Gastroesophageal sphincter (tissue), 4 donors: ENCODE measurements around the gene CLIC4. TPM values are rescaled to one million over a fixed set of nuclear protein-coding genes. Genes with fewer than 3 reads are reported as not detected.

Experiments
- ATAC-seq: fragments of 150-250 bp; one replicate; pipeline ENCODE4 v1.9.1; 2016; ENCODE audit warnings: mild to moderate bottlenecking, moderate library complexity
- H3K27ac ChIP-seq, 4 donors: fragments of 200-600 bp; sonication (generic) in 3 of 4; 1 replicate in 3 of 4; 2 replicates in 1 of 4; pipeline ENCODE4 v1.5.1; 2016 to 2019
- H3K27me3 ChIP-seq: fragments of 200-600 bp; sonication (generic); one replicate; pipeline ENCODE4 v1.5.1; 2019
- H3K36me3 ChIP-seq, 2 donors: fragments of 200-600 bp; sonication (generic); one replicate each; pipeline ENCODE4 v1.5.1; 2019; ENCODE audit warnings: control low read depth in 1 of 2
- H3K4me1 ChIP-seq, 3 donors: fragments of 200-600 bp; sonication (generic); 1 replicate in 2 of 3; 2 replicates in 1 of 3; pipeline ENCODE4 v1.5.1; 2016 to 2019; ENCODE audit warnings: control low read depth in 2 of 3
- H3K4me3 ChIP-seq, 2 donors: fragments of 200-600 bp; sonication (generic); one replicate each; pipeline ENCODE4 v1.5.1; 2019; ENCODE audit warnings: mild to moderate bottlenecking in 1 of 2, moderate library complexity in 1 of 2
- H3K9me3 ChIP-seq, 3 donors: fragments of 200-600 bp; sonication (generic); one replicate each; pipeline ENCODE4 v1.5.1; 2017 to 2019; ENCODE audit warnings: control low read depth in 2 of 3
- EP300 ChIP-seq: sonication (generic); formaldehyde crosslinking; IDR thresholded peaks from one replicate; pipeline ENCODE4 v1.6.1; 2017; ENCODE audit warnings: antibody characterized with exemption, mild to moderate bottlenecking
- POLR2A ChIP-seq, 2 donors: fragments of 450-650 bp; IDR thresholded peaks; one replicate each; pipeline ENCODE4 v1.6.1; 2017; ENCODE audit warnings: antibody characterized with exemption in 2 of 2, mild to moderate bottlenecking in 2 of 2, moderate library complexity in 1 of 2
- POLR2AphosphoS5 ChIP-seq: sonication (generic); formaldehyde crosslinking; IDR thresholded peaks from one replicate; pipeline ENCODE4 v1.6.1; 2017; ENCODE audit warnings: antibody characterized with exemption
- WGBS, 2 donors: methylation state at CpG; one replicate each; pipeline ENCODE4 v1.1.5; 2018; ENCODE audit warnings: low coverage in 1 of 2; 5-methylcytosine and 5-hydroxymethylcytosine counted together
- total RNA-seq, 4 donors: library from RNA; depleted of rRNA; stranded (reverse); fragments of >200 nt; gene quantifications; one replicate each; pipeline ENCODE4 v1.1.0, GENCODE V29; 2016
- TF ChIP-seq, protein P1 (sequence below), 4 experiments: fragments of 200-600 bp in 2 of 4; fragments of 450-650 bp in 2 of 4; sonication (generic) in 1 of 4; IDR thresholded peaks; one replicate each; pipeline ENCODE4 v1.5.1; 2017 to 2019; ENCODE audit warnings: antibody characterized with exemption in 4 of 4, mild to moderate bottlenecking in 2 of 4, moderate library complexity in 2 of 4

CLIC4 gene
- total RNA-seq, 4 donors from 2014 or later, result 553 to 721 (median 692) TPM

DNA sequence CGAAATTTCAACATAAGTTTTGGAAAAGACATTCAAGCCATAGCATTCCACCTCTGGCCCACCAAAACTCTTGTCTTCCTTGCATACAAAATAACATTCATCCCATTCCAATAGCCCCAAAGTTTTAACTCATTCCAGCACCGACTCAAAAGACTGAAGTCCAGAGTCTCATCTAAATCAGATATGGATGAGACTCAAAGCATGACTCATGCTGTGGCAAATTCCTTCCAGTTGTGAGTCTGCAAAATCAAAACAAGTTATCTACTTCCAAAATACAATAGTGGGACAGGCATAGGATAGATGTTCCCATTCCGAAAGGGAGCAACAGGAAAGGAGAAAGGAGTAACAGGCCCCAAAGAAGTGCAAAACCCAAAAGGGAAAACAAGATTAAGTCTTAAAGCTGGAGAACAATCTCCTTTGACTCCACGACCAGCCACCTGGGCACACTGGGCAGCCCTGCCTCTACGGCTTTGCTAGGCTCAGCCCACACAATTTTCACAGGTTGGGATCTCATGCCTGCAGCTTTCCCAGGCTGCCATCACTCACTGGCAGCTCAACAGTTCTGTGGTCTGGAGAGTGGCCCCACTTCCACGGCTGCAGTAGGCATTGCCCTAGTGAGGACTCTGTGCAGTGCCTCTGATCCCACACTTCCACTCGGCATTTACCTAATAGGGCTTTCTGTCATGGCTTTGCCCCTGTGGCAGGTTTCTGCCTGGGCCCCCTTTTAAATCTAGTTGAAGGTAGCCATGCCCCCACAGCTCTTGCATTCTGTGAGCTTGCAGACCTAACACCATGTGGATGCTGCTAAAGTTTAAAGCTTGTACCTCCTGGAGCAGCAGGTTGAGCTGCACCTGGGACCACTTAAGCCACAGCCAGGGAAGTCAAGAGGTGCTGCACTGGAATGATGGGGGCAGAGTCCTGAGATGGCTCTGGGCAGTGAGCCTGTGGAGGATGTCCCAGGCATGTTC, 133.8 kb downstream of the CLIC4 start:
- Histone ChIP-seq H3K27me3 (peaks cover 39% of the 10 kb centered on the region), H3K4me1 (no peaks in the 10 kb centered on the region), H3K4me3 (no peak overlapping the region), H3K27ac (no peak overlapping the region), H3K36me3 (no peaks in the 10 kb centered on the region), H3K9me3 (peaks cover 0 to 10% (median 0%) of the 10 kb centered on the region in 3 donors)
- 68 to 90% methylated on average over 4 to 6 of the region's 7 CpGs for WGBS, 2 donors
- no peak for ATAC-seq
- TF ChIP-seq POLR2AphosphoS5 (no peak), EP300 (no peak), POLR2A (IDR thresholded peaks at IDR 0.05) (no peak)
- TF ChIP-seq, protein P1, sequence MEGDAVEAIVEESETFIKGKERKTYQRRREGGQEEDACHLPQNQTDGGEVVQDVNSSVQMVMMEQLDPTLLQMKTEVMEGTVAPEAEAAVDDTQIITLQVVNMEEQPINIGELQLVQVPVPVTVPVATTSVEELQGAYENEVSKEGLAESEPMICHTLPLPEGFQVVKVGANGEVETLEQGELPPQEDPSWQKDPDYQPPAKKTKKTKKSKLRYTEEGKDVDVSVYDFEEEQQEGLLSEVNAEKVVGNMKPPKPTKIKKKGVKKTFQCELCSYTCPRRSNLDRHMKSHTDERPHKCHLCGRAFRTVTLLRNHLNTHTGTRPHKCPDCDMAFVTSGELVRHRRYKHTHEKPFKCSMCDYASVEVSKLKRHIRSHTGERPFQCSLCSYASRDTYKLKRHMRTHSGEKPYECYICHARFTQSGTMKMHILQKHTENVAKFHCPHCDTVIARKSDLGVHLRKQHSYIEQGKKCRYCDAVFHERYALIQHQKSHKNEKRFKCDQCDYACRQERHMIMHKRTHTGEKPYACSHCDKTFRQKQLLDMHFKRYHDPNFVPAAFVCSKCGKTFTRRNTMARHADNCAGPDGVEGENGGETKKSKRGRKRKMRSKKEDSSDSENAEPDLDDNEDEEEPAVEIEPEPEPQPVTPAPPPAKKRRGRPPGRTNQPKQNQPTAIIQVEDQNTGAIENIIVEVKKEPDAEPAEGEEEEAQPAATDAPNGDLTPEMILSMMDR (IDR thresholded peaks at IDR 0.05), result no peak

DNA sequence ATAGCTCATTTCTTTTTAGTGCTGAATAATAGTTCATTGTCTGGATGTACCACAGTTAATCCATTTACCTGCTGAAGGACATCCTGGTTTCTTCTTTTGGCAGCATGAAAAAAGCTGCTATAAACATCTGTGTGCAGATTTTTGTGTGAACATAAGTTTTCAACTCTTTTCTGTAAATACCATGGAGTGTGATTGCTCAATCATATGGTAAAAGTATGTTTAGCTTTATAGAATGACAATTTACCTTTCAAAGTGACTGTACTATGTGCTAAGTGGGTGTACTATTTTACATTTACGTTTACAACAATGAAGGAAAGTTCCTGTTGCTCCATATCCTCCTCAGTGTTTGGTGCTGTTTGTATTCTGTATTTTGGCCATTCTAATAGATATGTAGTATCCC, 135.8 kb downstream of the CLIC4 start:
- Histone ChIP-seq H3K4me3 (no peak overlapping the region), H3K9me3 (peaks cover 0 to 12% (median 0%) of the 10 kb centered on the region in 3 donors), H3K27me3 (peaks cover 28% of the 10 kb centered on the region), H3K27ac (no peak overlapping the region), H3K36me3 (no peaks in the 10 kb centered on the region), H3K4me1 (no peaks in the 10 kb centered on the region)
- ATAC-seq, result no peak
- TF ChIP-seq EP300, result no peak
- TF ChIP-seq POLR2A (IDR thresholded peaks at IDR 0.05), result no peak
- TF ChIP-seq POLR2AphosphoS5, result no peak
- TF ChIP-seq, protein P1 (IDR thresholded peaks at IDR 0.05), result no peak
- 32 to 43% methylated on average over 1 of the region's 1 CpG for WGBS, 2 donors

DNA sequence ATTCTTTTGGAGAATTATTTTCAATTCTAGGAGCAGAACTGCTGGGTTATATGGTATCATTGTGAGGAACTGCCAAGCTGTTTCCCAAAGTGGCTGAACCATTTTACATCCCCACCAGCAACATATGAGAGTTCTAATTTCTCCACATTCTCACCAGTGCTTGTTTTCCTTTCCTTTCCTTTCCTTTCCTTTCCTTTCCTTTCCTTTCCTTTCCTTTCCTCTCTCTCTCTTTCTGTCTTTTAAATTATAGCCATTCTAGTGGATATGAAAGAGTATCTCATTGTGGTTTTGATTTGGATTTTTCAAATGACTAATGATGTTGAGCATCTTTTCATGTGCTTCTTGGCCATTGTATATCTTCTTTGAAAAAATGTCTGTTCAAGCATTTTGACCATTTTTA, 139.5 kb downstream of the CLIC4 start:
- TF ChIP-seq EP300 (no peak), POLR2AphosphoS5 (no peak), POLR2A (IDR thresholded peaks at IDR 0.05) (no peak)
- TF ChIP-seq, protein P1 (IDR thresholded peaks at IDR 0.05), result no peak
- Histone ChIP-seq H3K9me3 (peaks cover 0 to 16% (median 0%) of the 10 kb centered on the region in 3 donors), H3K27me3 (peaks cover 27% of the 10 kb centered on the region), H3K27ac (no peak overlapping the region), H3K36me3 (no peaks in the 10 kb centered on the region), H3K4me3 (no peak overlapping the region), H3K4me1 (no peaks in the 10 kb centered on the region)
- no peak for ATAC-seq

DNA sequence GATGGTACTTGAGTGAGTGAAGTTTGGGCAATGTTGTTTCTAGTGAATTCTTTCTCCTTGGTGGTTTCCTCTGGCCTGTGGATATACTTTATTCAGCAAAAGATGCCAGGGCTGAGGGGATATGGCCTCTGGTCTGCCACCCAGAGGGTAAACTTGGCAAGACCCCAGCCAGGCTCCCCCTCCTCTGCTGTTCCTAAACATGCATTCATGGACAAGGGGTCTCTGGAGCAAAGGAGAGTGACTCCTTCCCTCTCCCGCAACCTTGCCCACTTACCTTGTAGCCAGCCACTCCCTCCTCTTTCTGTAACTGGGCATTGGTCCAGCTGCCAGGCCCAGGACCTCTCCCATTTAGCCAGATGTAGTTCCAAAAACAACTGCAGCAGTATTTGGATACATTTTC, 141.0 kb downstream of the CLIC4 start:
- ATAC-seq, result no peak
- 67 to 100% methylated on average over 1 of the region's 1 CpG for WGBS, 2 donors
- H3K4me3 ChIP-seq, result no peak overlapping the region

More for the DNA sequence above, 141.0 kb downstream of the CLIC4 start:
- Histone ChIP-seq H3K4me1 (no peaks in the 10 kb centered on the region), H3K36me3 (no peaks in the 10 kb centered on the region), H3K9me3 (peaks cover 0 to 17% (median 0%) of the 10 kb centered on the region in 3 donors), H3K27me3 (peaks cover 29% of the 10 kb centered on the region), H3K27ac (no peak overlapping the region)
- TF ChIP-seq POLR2AphosphoS5 (no peak), EP300 (no peak), POLR2A (IDR thresholded peaks at IDR 0.05) (no peak)
- TF ChIP-seq, protein P1 (IDR thresholded peaks at IDR 0.05), result no peak
